GM19452 (cell line): ENCODE measurements around the gene CDC14A.
A peak's percentile ranks its signal among the peaks of the same experiment; 100 is the strongest.
"Not testable (repeated sequence)": the region's sequence is repeated elsewhere in the genome, so short reads cannot be mapped to it uniquely, and the experiment has no call there.

Source experiments
- ATAC-seq: cut with Tn5 transposase; IDR thresholded peaks from one replicate; pipeline ENCODE4 v1.9.1; 2021; ENCODE audit not compliant: unreplicated experiment

The CDC14A gene

GRCh38 chr1:100352267-100353070 is at the start of gene CDC14A:
TSS of gene CDC14A (plus strand) at chr1:100352506. CDS start at chr1:100352955, 449 bp downstream.
- peak; percentile 62 for ATAC-seq

GRCh38 chr1:100302739-100303138 is 49.6 kb upstream of the CDC14A start:
- no peak for ATAC-seq

DNA sequence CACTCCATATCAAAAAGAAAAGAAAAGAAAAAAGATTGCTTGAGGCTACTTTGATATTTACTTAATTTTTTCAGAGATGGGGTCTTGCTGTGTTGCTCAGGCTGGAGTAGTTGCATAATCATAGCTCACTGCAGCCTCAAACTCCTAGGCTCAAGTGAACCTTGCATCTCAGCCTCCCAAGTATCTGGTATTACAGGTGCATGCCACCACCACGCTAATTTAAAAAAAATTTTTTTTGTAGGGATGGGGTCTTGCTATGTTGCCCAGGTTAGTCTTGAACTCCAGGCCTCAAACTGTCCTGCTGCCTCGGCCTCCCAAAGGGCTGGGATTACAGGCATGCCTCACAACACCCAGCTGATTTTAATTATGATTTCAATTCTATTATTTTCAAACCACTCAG is 48.1 kb upstream of the CDC14A start:
- ATAC-seq = no peak

- no peak for ATAC-seq
These were observed 47.4 kb upstream of the CDC14A start for GRCh38 chr1:100304921-100305320.

DNA sequence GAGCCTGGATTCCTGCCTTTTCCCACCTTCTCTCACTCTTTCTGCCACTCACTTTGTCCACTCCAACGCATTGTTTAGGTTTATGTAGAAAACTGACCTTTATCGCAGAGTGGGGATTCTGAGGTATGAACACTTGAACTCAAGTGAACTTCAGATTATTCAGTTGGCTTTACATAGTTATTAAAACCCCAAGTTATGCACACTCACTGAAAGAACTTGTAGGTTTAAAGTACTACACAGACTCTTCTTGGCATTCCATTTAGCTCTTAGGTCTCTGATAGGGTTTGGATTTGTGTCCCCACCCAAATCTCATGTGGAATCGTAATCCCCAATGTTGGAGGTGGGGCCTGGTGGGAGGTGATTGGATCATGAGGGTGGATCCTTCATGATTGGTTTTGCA is 46.4 kb upstream of the CDC14A start:
- no peak for ATAC-seq

- no peak for ATAC-seq
These were observed 45.5 kb upstream of the CDC14A start for GRCh38 chr1:100306735-100307313.

DNA sequence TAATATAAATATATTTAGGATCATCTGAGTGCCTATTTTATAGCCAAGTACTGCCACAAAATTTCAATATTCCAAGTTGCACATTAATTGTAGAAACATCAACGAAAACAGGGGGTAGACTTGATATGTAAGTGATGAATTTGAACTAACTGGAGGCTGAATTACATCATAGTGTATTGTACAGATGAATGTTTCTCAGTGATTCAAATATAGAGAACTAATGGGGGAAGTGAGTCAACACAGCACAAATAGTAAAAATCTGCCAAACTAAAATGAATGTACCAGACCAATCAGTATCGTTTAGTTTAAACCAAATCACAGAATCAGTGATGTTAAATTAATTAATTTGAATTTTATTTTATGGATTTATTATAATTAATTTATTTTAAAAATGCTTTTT is 43.5 kb upstream of the CDC14A start:
- ATAC-seq = no peak

GRCh38 chr1:100309863-100310262 is 42.4 kb upstream of the CDC14A start:
- no peak for ATAC-seq

DNA sequence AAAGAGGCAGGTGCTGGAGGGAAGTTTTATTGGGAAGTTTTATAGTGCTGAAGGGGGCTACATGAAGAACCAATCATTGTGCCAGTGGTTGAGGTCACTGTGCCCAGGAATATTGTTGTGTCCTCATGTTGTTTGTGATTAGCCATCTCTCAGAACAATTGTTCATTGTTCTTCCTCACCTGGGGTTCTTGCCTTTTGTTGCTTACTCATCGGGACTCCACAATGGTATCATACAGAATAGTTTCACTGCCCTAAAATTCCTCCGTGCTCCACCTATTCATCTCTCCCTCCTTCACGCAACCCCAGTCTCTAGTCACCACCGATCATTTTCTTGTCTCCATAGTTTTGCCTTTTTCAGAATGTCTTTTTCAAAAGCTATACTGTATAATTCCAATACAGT is 38.9 kb upstream of the CDC14A start:
- ATAC-seq = no peak

DNA sequence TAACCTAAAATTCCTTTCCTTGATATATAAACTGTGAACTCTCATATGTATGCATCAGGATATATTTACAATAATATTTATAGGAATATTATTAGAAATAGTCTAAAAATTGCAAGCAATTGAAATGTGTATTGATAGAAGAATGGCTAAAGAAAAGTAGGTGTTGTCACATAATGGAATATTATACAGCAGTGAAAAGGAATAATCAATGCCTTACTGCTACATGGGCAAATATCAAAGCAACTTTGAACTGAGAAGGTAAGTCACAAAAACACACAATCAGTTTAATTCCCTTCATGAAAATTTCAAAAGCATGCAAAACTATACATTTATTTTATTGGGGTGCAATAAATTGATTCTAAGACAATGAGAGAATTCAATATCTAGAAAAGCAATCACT is 35.7 kb upstream of the CDC14A start:
- no peak for ATAC-seq

DNA sequence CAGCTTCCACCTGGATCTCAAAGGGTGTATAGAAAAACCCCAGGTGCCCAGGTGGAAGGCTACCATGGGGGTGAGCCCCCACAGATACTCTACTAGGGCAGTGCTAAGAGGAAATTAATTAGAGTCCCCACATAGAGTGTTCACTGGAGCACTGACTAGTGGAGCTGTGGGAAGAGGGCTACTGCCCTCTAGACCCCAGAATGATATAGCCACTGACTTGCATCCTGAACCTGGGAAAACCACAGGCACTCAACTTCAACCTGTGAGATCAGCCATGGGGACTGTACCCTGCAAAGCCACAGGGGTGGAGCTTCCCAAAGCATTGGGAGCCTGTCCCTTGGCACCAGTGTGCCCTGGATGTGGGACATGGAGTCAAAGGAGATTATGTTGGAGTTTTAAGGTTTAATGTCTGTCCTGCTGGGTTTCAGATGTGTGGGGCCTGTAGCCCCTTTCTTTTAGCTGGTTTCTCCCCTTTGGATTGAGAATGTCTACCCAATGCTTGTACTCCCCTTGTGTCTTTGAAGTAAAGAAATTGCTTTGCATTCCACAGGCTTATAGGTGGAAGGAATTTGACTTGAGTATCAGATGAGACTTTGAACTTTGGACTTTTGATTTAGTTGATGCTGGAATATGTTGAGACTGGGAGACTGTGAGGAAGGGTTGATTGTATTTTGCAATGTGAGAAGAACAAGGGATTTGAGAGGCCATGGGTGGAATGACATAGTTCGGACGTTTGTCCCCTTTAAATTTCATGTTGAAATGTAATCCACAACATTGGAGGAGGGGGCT is 31.8 kb upstream of the CDC14A start:
- no peak for ATAC-seq

DNA sequence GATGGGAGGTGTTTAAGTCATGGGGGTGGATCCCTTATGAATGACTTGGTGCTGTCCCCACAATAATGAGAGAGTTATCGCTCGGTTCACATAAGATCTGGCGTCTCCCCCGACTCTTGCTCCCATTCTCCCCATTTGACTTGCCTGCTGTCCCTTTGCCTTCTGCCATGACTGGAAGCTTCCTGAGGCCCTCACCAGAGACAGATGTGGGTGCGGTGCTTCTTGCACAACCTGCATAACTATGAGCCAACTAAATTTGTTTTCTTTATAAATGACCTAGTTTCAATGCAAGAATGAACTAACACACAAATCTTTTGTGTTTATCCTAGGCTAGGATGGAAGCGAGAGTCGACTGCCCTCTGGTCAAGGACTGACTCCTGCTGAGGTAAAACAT is 31.2 kb upstream of the CDC14A start:
- ATAC-seq = no peak

DNA sequence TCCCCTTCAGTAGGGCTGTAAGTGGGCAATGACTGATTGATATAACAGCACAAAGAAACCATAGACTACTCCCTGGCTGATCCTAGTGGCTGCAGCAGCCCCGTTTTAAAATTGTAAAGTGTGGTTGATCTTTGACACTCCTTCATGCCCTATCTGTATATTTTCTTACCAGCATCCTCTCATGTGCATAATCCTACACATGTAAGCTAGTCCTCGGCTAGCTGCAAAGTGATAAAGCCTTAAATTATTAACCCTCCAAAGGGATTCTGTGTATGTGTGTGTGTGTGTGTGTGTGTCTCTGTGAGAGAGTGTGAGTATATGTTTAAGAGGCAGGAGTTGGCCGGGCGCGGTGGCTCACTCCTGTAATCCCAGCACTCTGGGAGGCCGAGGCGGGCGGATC is 30.8 kb upstream of the CDC14A start:
- no peak for ATAC-seq

DNA sequence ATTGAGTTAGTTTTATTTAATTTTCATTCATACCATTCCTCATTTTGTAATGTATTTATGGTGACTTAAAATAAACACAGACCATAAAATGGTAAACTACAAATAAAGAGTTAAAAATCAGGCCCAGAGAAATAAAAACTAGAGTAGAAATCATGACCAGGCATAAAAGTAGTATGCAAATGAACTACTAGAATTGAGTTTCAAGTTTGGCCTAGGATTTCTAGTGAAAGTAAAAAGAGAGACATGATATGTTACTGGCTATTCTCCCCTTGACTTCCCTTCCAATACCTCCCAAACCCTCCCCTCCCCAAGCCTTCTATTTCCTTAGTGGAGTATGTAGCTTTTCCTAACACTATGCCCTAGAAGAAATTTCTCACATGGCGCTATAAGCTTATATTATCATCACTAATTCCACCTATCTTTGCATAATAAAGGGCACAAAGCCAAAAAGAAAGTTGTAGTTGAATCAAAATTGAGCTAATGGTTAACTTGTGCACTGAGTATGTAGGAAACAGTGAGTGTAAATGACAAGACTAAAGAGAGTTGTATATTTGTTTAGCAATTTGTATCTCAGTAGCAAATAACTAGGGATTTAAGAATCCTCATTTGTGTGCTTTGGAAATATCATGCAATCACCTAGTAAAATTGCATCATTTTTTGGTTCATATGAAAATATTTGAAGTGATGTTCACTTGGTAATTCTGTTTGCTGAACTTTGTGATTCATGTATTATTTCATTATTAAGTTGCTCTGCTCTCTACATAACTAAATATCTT is 29.7 kb upstream of the CDC14A start:
- peak; percentile 75 for ATAC-seq

DNA sequence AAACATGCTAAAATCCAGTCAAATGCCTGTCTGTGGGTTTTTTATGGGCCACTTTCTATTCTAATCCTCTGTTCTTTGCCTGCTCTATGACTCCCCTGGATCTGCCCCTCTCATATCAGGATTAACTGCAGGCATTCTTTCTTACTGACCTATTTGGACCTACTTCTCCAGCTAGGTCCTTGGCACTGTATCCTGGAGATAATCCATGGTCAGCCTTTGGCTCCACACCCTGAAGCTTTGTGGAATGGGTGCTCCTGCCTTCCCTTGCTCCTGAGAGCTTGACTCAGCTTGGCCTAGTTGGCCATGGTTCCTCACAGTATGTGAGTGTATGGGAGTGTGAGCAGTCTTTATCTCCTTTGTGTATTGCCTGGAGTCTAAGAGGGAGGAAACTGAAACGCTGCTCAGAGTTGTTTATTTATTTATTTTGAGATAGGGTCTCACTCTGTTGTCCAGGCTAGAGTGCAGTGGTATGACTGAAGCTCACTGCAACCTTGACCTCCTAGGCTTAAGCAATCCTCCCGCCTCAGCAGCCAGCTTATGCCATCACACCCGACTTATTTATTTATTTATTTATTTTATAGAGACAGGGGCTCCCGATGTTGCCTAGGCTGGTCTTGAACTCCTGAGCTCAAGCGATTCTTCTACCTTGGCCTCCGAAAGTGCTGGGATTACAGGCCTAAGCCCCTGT is 28.7 kb upstream of the CDC14A start:
- no peak for ATAC-seq

DNA sequence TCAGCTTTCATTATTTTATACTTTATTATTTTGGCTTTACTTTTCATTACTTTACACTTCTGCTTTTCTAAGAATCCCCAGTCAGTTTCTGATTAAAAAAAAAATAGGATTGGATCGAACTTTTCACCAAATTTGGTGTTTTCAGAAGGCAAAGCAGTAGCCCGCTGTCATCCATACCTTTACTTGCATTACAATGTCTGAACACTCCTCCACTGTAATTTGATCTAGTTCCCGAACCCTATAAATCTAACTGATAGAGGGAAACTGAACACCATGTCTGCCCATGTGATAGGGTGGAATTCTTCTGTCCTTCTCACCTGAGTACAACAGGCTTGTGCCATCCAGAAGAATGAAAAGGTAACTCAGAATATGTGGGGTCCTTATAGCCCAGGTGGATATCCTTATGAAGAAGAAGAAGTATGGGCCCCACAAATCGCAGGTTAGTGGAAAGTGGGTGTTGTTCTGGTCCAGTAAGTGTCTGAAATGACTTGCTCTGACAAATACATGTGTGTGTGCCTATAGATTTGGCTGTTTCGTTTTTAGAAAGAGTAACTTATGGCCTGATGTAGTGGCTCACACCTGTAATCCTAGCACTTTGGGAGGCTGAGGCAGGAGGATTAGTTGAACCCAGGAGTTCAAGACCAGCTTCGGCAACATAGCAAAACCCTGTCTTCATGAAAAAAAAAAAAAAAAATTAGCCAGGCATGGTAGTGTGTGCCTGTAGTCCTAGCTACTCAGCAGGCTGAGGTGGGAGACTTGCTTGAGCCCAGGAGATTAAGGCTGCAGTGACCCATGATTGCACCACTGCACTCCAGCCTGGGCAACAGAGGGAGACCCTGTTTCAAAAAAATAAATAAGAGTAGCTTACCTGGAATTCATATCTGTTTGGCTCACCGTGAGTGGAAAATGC is 26.6 kb upstream of the CDC14A start:
- no peak for ATAC-seq

DNA sequence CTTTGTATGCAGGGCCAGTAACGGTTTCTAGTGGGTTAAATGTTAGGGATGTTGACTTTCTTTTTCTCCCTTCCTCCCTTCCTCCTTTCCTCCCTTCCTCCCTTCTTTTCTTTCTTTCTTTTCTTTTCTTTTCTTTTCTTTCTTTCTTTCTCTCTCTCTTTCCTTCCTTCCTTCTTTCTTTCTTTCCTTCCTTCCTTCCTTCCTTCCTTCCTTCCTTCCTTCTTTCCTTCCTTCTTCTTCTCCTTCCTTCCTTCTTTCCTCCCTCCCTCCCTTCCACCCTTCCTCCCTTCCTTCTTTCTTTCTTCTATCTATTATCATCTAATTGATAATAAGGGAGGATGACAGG is 26.0 kb upstream of the CDC14A start:
- ATAC-seq = not testable (repeated sequence)

- no peak for ATAC-seq
These were observed 24.2 kb upstream of the CDC14A start for GRCh38 chr1:100328133-100328532.

GRCh38 chr1:100331146-100331545 is 21.2 kb upstream of the CDC14A start:
- not testable (repeated sequence) for ATAC-seq

DNA sequence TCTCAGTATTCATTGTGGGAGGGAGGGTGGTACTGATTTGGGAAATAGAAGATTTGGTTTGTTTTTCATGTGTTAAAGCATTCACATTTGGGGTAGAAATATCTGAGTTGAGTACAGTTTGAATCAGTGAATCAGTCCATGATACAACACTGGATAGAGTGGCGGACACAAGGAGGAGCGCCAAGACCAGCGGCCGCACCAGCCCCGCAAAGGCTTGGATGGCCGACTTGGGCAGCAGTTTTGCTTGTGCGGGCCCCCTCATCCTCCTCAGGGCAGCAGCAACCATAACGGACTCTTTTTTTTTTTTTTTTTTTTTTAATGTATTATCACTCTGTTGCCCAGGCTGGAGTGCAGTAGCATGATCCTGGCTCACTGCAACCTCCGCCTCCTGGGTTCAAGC is 20.0 kb upstream of the CDC14A start:
- ATAC-seq = no peak
